ENCODE results near the gene ENOX2. TPM values are rescaled to one million over a fixed set of nuclear protein-coding genes. Genes with fewer than 3 reads are reported as not detected.

The ENOX2 gene
- total RNA-seq, 2 donors from 2014 or later = 7.3 to 26.2 TPM

- H3K27ac Mint-ChIP-seq = no peak overlapping the region
- no peaks in the 10 kb centered on the region for H3K27me3 ChIP-seq (ENCODE audit: control insufficient read depth, insufficient read depth, low read length, poor library complexity, severe bottlenecking)
- no peaks in the 10 kb centered on the region for H3K9me3 ChIP-seq (ENCODE audit: control insufficient read depth, low read length)
- H3K36me3 ChIP-seq (ENCODE audit: control insufficient read depth, insufficient read depth, low read length) = no peaks in the 10 kb centered on the region
- H3K4me1 Mint-ChIP-seq = peaks cover 11% of the 10 kb centered on the region
- no peak for DNase-seq
- H3K27me3 Mint-ChIP-seq (ENCODE audit: insufficient read depth) = no peaks in the 10 kb centered on the region
- no peak overlapping the region for H3K9ac ChIP-seq (ENCODE audit: extremely low read depth, low read length, poor library complexity, severe bottlenecking)
- H3K4me1 ChIP-seq (ENCODE audit: control insufficient read depth, insufficient read depth, low read length) = no peaks in the 10 kb centered on the region
- TF ChIP-seq, protein P1, sequence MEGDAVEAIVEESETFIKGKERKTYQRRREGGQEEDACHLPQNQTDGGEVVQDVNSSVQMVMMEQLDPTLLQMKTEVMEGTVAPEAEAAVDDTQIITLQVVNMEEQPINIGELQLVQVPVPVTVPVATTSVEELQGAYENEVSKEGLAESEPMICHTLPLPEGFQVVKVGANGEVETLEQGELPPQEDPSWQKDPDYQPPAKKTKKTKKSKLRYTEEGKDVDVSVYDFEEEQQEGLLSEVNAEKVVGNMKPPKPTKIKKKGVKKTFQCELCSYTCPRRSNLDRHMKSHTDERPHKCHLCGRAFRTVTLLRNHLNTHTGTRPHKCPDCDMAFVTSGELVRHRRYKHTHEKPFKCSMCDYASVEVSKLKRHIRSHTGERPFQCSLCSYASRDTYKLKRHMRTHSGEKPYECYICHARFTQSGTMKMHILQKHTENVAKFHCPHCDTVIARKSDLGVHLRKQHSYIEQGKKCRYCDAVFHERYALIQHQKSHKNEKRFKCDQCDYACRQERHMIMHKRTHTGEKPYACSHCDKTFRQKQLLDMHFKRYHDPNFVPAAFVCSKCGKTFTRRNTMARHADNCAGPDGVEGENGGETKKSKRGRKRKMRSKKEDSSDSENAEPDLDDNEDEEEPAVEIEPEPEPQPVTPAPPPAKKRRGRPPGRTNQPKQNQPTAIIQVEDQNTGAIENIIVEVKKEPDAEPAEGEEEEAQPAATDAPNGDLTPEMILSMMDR (conservative IDR thresholded peaks at IDR 0.05) = no peak
- H3K9me3 Mint-ChIP-seq = no peaks in the 10 kb centered on the region
- no peak overlapping the region for H3K4me3 Mint-ChIP-seq
- H3K36me3 Mint-ChIP-seq (ENCODE audit: low read depth) = no peaks in the 10 kb centered on the region
- WGBS, 2 experiments (ENCODE audit: insufficient coverage in 1 of 2, insufficient read length in 1 of 2) = 97% methylated on average over 3 of the region's 3 CpGs; no CpG with 5 or more reads in 1 of the 2 experiments
- H3K27ac ChIP-seq (ENCODE audit: low read depth, low read length) = no peak overlapping the region
- no peak overlapping the region for H3K4me3 ChIP-seq (ENCODE audit: low read length)
Measured at GRCh38 chrX:130699618-130700017, 203.4 kb downstream of the ENOX2 start.

DNA sequence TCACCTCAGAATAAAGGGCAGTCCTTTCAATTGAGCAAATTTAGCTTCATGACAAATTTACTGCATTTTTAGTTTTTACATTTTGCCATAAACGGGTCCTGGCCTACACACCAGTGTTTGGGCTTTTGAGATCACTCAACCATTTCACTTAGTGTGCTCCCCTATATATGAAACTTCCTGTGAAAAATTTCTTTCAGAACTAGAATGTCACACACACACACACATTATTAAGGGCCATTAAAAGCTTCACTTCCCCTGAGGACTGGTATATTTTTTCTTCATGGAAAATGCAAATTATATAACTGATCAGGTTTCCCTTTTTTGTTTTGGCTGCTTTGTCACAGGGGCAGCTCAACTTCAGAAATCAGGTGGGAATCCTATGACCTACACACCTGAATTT, 206.5 kb downstream of the ENOX2 start:
- no peak overlapping the region for H3K27ac Mint-ChIP-seq
- no peak for DNase-seq
- WGBS, 2 experiments (ENCODE audit: insufficient coverage in 1 of 2, insufficient read length in 1 of 2) = 81% methylated on average over 1 of the region's 1 CpG; no CpG with 5 or more reads in 1 of the 2 experiments
- Histone ChIP-seq H3K4me3 (ENCODE audit: low read length) (no peak overlapping the region), H3K9me3 (ENCODE audit: control insufficient read depth, low read length) (no peaks in the 10 kb centered on the region), H3K27me3 (ENCODE audit: control insufficient read depth, insufficient read depth, low read length, poor library complexity, severe bottlenecking) (no peaks in the 10 kb centered on the region), H3K4me1 (ENCODE audit: control insufficient read depth, insufficient read depth, low read length) (no peaks in the 10 kb centered on the region), H3K27ac (ENCODE audit: low read depth, low read length) (no peak overlapping the region), H3K36me3 (ENCODE audit: control insufficient read depth, insufficient read depth, low read length) (no peaks in the 10 kb centered on the region), H3K9ac (ENCODE audit: extremely low read depth, low read length, poor library complexity, severe bottlenecking) (no peak overlapping the region)
- no peaks in the 10 kb centered on the region for H3K27me3 Mint-ChIP-seq (ENCODE audit: insufficient read depth)
- no peaks in the 10 kb centered on the region for H3K36me3 Mint-ChIP-seq (ENCODE audit: low read depth)
- H3K4me1 Mint-ChIP-seq = peaks cover 17% of the 10 kb centered on the region
- H3K4me3 Mint-ChIP-seq = no peak overlapping the region
- TF ChIP-seq, protein P1 (conservative IDR thresholded peaks at IDR 0.05) = no peak
- H3K9me3 Mint-ChIP-seq = no peaks in the 10 kb centered on the region

DNA sequence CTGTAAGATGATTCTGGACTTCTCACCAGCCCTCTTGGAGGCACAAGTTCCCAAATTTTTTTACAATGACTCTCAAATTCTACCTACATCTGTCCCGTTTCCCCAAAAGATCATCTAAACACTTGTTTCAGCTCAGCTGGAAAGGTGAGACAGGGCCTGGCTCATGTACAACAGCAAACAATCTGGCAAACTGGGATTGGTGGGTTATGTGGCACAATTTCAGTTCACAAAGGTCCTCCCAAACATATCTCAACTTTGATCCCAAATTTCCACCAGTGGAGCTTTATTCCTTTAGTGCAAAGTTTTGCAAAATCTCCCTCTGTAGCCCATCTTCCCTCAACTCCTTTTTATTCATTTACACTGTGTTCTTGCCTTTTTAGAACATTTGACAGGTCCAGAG, 207.1 kb downstream of the ENOX2 start:
- H3K27me3 Mint-ChIP-seq (ENCODE audit: insufficient read depth) = no peaks in the 10 kb centered on the region
- H3K36me3 Mint-ChIP-seq (ENCODE audit: low read depth) = no peaks in the 10 kb centered on the region
- WGBS, 2 experiments (ENCODE audit: insufficient coverage in 1 of 2, insufficient read length in 1 of 2) = 100% methylated on average over 1 of the region's 1 CpG; no CpG with 5 or more reads in 1 of the 2 experiments
- Histone ChIP-seq H3K27ac (ENCODE audit: low read depth, low read length) (no peak overlapping the region), H3K27me3 (ENCODE audit: control insufficient read depth, insufficient read depth, low read length, poor library complexity, severe bottlenecking) (no peaks in the 10 kb centered on the region), H3K9ac (ENCODE audit: extremely low read depth, low read length, poor library complexity, severe bottlenecking) (no peak overlapping the region), H3K9me3 (ENCODE audit: control insufficient read depth, low read length) (no peaks in the 10 kb centered on the region), H3K36me3 (ENCODE audit: control insufficient read depth, insufficient read depth, low read length) (no peaks in the 10 kb centered on the region), H3K4me3 (ENCODE audit: low read length) (no peak overlapping the region), H3K4me1 (ENCODE audit: control insufficient read depth, insufficient read depth, low read length) (no peaks in the 10 kb centered on the region)
- TF ChIP-seq, protein P1 (conservative IDR thresholded peaks at IDR 0.05) = no peak
- no peak overlapping the region for H3K4me3 Mint-ChIP-seq
- H3K27ac Mint-ChIP-seq = no peak overlapping the region
- no peak for DNase-seq
- no peaks in the 10 kb centered on the region for H3K9me3 Mint-ChIP-seq
- H3K4me1 Mint-ChIP-seq = peaks cover 23% of the 10 kb centered on the region

Measured in endodermal cell (in vitro differentiated cells).